Bronchial epithelial cell (primary cell): ENCODE data around the gene NPFF. TPM values are rescaled to one million over a fixed set of nuclear protein-coding genes. Genes with fewer than 3 reads are reported as not detected.

Experiments
- DNase-seq: peaks from one replicate; pipeline ENCODE4 v3.0.0-alpha.2; 2010; ENCODE audit warnings: low read depth
- FAIRE-seq: peaks from 2 replicates; lab custom pipeline; 2011; peaks lifted over from hg19 to GRCh38; lab: Jason Lieb, UNC
- H3K27me3 ChIP-seq: 2 replicates; pipeline ENCODE4 v1.5.1; 2011; ENCODE audit warnings: low read length; ENCODE audit not compliant: control insufficient read depth, insufficient read depth
- H3K36me3 ChIP-seq: 2 replicates; pipeline ENCODE4 v1.5.1; 2011; ENCODE audit warnings: low read length; ENCODE audit not compliant: control insufficient read depth, insufficient read depth
- H3K4me3 ChIP-seq: 2 replicates; pipeline ENCODE4 v1.5.1; 2011; ENCODE audit warnings: mild to moderate bottlenecking, low read depth, low read length, control low read depth
- CTCF ChIP-seq: IDR thresholded peaks from 2 replicates; pipeline ENCODE4 v1.5.1; 2011; ENCODE audit warnings: mild to moderate bottlenecking, moderate library complexity, low read length, control low read depth, inconsistent platforms; ENCODE audit not compliant: insufficient read depth, severe bottlenecking
- total RNA-seq: library from RNA; depleted of rRNA; stranded (reverse); fragments of >200 nt; gene quantifications from 2 replicates; pipeline ENCODE4 v1.2.1, GENCODE V29; 2014

Gene NPFF
- total RNA-seq, 1 donor from 2014 or later = not detected

GRCh38 chr12:53518381-53518780 is 11.1 kb upstream of the NPFF start:
- peaks cover 30% of the 10 kb centered on the region for H3K36me3 ChIP-seq
- FAIRE-seq = no peak
- no peak for TF ChIP-seq CTCF

GRCh38 chr12:53516758-53517455 is 9.6 kb upstream of the NPFF start:
- FAIRE-seq (no peak), DNase-seq (no peak)
- H3K27me3 ChIP-seq = no peaks in the 10 kb centered on the region
- no peak overlapping the region for H3K4me3 ChIP-seq
- H3K36me3 ChIP-seq = peaks cover 29% of the 10 kb centered on the region
- no peak for TF ChIP-seq CTCF

More at GRCh38 chr12:53518381-53518780, 11.1 kb upstream of the NPFF start:
- Histone ChIP-seq H3K27me3 (no peaks in the 10 kb centered on the region), H3K4me3 (no peak overlapping the region)
- no peak for DNase-seq

- Histone ChIP-seq H3K27me3 (no peaks in the 10 kb centered on the region), H3K4me3 (no peak overlapping the region), H3K36me3 (peaks cover 26% of the 10 kb centered on the region)
- FAIRE-seq (no peak), DNase-seq (no peak)
- no peak for TF ChIP-seq CTCF
These were observed 8.0 kb upstream of the NPFF start for GRCh38 chr12:53515291-53515680.

- DNase-seq = no peak
- FAIRE-seq = no peak
- TF ChIP-seq CTCF = no peak
- Histone ChIP-seq H3K36me3 (peaks cover 26% of the 10 kb centered on the region), H3K27me3 (no peaks in the 10 kb centered on the region), H3K4me3 (no peak overlapping the region)
These were observed 7.5 kb upstream of the NPFF start for GRCh38 chr12:53514628-53515290.

GRCh38 chr12:53513712-53514410 is 6.6 kb upstream of the NPFF start:
- H3K4me3 ChIP-seq = no peak overlapping the region
- FAIRE-seq (no peak), DNase-seq (no peak)
- H3K27me3 ChIP-seq = no peaks in the 10 kb centered on the region
- peaks cover 26% of the 10 kb centered on the region for H3K36me3 ChIP-seq
- TF ChIP-seq CTCF = no peak
